GM12891 (cell line): ENCODE data around the gene NSMCE1.

ENCODE experiments used
- DNase-seq: peaks from one replicate; pipeline ENCODE4 v3.0.0; 2011; ENCODE audit warnings: low spot score; ENCODE audit not compliant: insufficient read length
- FAIRE-seq: peaks from 2 replicates; lab custom pipeline; 2011; peaks lifted over from hg19 to GRCh38; lab: Jason Lieb, UNC
- PAX5 ChIP-seq: IDR thresholded peaks from 2 replicates; pipeline ENCODE4 v1.6.1; 2011; ENCODE audit warnings: low read length, moderate library complexity, mild to moderate bottlenecking; ENCODE audit not compliant: insufficient read depth, severe bottlenecking
- POLR2A ChIP-seq: IDR thresholded peaks from 2 replicates; pipeline ENCODE4 v1.6.1; 2011; ENCODE audit warnings: low read depth, low read length, control low read depth
- POLR2AphosphoS5 ChIP-seq: IDR thresholded peaks from 2 replicates; pipeline ENCODE4 v1.6.1; 2011; ENCODE audit warnings: low read depth, low read length, control low read depth
- POU2F2 ChIP-seq: IDR thresholded peaks from 2 replicates; pipeline ENCODE4 v1.6.1; 2011; ENCODE audit warnings: low read depth, mild to moderate bottlenecking, control low read depth, low read length, moderate library complexity
- SPI1 ChIP-seq: IDR thresholded peaks from 2 replicates; pipeline ENCODE4 v1.6.1; 2011; ENCODE audit warnings: low read depth, low read length, control low read depth
- TAF1 ChIP-seq: IDR thresholded peaks from 2 replicates; pipeline ENCODE4 v1.6.1; 2011; ENCODE audit warnings: low read depth, low read length, control low read depth

The NSMCE1 gene

DNA sequence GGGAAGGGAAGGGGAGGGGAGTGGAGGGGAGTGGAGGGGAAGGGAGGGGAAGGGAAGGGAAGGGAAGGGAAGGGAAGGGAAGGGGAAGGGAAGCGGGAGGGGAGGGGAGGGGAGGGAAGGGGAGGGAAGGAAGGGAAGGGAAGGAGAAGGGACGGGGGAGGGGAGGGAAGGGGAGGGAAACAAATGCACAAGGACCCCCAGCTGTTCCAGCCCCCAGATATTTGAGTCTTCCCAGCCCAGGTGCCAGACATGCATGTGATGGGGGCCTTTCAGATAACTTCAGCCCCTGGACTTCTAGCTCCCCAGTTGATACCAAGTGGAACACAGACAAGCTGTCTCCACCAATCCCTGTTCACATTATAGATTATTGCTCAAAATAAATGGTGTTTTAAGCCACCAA, 79.9 kb downstream of the NSMCE1 start:
- DNase-seq, result no peak
- no peak for FAIRE-seq
- no peak for TF ChIP-seq PAX5
- no peak for TF ChIP-seq TAF1
- no peak for TF ChIP-seq POLR2A
- TF ChIP-seq SPI1, result no peak
- TF ChIP-seq POLR2AphosphoS5, result no peak
- TF ChIP-seq POU2F2, result no peak

GRCh38 chr16:27185776-27186130, 82.8 kb downstream of the NSMCE1 start:
- TF ChIP-seq PAX5 (no peak), POLR2AphosphoS5 (no peak), TAF1 (no peak), POU2F2 (no peak), POLR2A (no peak), SPI1 (no peak)
- FAIRE-seq (no peak), DNase-seq (no peak)

GRCh38 chr16:27182906-27183405, 85.6 kb downstream of the NSMCE1 start:
- DNase-seq (no peak), FAIRE-seq (no peak)
- no peak for TF ChIP-seq TAF1

DNA sequence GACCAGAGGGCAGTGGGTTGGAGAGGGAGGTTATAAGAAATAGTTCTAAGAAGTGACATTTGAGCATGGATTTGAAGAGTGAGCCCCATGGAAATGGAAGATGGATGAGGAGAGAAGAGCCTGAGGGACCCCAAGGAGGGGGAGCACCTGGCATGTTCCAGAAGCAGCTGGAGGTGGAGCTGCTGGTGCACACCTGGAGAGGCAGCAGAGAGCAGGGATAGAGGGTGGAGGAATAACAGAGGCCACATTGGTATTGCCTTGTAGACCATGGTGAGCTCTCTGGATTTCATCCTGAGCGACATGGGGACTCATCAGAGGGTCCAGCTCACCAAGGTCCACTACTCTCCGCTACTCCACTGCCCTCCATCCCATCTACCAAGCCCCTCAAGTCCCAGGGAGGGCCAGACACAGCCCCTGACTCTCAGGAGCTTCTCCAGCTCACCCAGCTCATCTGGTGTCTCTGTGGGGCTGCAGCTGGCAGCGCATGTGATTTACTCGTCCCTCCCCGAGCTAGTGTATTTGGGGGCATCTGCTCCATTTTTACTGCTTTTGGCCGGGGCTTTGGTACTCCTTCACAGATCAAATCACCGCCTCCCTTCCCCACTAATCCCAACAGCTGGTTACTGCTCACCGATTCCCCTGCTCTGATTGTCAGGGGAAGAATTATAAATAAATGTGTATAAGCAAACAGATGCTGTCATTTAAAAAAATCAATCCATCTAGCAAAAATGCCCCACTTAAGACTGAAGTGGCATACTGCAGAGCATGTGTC, 87.4 kb downstream of the NSMCE1 start:
- no peak for TF ChIP-seq POLR2AphosphoS5
- FAIRE-seq (no peak), DNase-seq (no peak)

GRCh38 chr16:27179500-27180072, 89.0 kb downstream of the NSMCE1 start:
- FAIRE-seq (peak; percentile 91), DNase-seq (peak; percentile 77)
- peak; percentile 28; the same call in 1 of the 2 replicates for TF ChIP-seq POU2F2
- TF ChIP-seq TAF1, result no peak
- TF ChIP-seq PAX5, result no peak
- TF ChIP-seq SPI1, result peak; percentile 51

- TF ChIP-seq POLR2A (no peak), POLR2AphosphoS5 (no peak), SPI1 (no peak), PAX5 (no peak), POU2F2 (no peak), TAF1 (no peak)
- FAIRE-seq (no peak), DNase-seq (no peak)
Observed at GRCh38 chr16:27177031-27177774, 91.4 kb downstream of the NSMCE1 start.

DNA sequence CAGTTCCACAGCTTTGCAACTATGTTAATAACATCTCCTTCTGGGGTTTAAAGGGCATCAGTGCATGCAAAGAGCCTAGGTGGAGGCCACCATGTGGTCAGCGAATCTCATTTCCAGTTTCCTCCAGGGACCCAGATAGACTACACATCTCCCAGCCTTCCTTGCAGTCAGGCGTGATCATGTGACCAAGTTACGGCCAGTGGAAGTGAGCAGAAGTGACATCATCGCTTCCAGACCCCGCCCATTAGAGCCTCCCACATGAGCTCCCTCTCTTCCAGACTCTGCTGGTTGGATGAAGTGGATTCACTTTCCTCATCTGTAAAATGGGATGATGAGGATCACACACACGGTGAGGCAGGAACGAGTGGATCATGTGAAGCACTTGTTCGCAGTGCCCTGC, 92.7 kb downstream of the NSMCE1 start:
- no peak for TF ChIP-seq SPI1
- no peak for TF ChIP-seq POLR2AphosphoS5
- FAIRE-seq (no peak), DNase-seq (no peak)
